ENCODE results near the gene HSF5. TPM values are rescaled to one million over a fixed set of nuclear protein-coding genes. Genes with fewer than 3 reads are reported as not detected.

HSF5 gene
- total RNA-seq, 4 donors from 2014 or later: not detected

GRCh38 chr17:58531122-58531521, 42.9 kb upstream of the HSF5 start:
- H3K4me3 ChIP-seq: peak overlapping the region; percentile 63
- H3K9me3 ChIP-seq: no peaks in the 10 kb centered on the region
- peak overlapping the region; percentile 53 for H3K27ac ChIP-seq
- TF ChIP-seq POLR2A (IDR thresholded peaks at IDR 0.05): no peak
- TF ChIP-seq, protein P1, sequence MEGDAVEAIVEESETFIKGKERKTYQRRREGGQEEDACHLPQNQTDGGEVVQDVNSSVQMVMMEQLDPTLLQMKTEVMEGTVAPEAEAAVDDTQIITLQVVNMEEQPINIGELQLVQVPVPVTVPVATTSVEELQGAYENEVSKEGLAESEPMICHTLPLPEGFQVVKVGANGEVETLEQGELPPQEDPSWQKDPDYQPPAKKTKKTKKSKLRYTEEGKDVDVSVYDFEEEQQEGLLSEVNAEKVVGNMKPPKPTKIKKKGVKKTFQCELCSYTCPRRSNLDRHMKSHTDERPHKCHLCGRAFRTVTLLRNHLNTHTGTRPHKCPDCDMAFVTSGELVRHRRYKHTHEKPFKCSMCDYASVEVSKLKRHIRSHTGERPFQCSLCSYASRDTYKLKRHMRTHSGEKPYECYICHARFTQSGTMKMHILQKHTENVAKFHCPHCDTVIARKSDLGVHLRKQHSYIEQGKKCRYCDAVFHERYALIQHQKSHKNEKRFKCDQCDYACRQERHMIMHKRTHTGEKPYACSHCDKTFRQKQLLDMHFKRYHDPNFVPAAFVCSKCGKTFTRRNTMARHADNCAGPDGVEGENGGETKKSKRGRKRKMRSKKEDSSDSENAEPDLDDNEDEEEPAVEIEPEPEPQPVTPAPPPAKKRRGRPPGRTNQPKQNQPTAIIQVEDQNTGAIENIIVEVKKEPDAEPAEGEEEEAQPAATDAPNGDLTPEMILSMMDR (IDR thresholded peaks at IDR 0.05): no peak
- TF ChIP-seq POLR2AphosphoS5 (IDR thresholded peaks at IDR 0.05): no peak
- TF ChIP-seq EP300 (IDR thresholded peaks at IDR 0.05): no peak
- 67% methylated on average over 2 of the region's 3 CpGs for WGBS
- peaks cover 25% of the 10 kb centered on the region for H3K4me1 ChIP-seq
- no peak for DNase-seq (ENCODE audit: low spot score in 2 of 2)
- no peaks in the 10 kb centered on the region for H3K36me3 ChIP-seq
- no peaks in the 10 kb centered on the region for H3K27me3 ChIP-seq

DNA sequence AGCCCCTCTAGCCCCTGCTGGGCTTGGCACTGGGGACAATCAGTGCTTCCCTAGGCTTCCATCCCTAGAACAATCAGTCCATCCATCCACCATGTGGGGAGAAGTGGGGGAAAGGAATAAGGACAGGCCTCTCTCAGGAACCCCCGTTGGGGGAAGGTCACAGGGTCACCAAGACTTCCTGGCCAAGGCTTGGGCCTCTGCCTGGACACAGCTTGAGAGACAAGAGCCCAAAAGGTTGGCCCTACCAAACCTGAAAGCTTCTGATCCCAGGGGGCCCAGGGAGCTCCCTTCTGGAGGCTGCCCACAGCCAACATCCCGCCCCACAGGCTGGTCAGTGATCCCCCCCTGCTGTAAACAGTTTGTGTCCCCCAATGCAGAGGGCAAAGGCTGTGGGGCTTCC, 42.4 kb upstream of the HSF5 start:
- Histone ChIP-seq H3K4me1 (peaks cover 25% of the 10 kb centered on the region), H3K9me3 (no peaks in the 10 kb centered on the region), H3K36me3 (no peaks in the 10 kb centered on the region), H3K4me3 (no peak overlapping the region), H3K27me3 (no peaks in the 10 kb centered on the region), H3K27ac (no peak overlapping the region)
- WGBS: 77% methylated on average over 2 of the region's 2 CpGs
- DNase-seq (ENCODE audit: low spot score in 2 of 2): no peak
- TF ChIP-seq POLR2AphosphoS5 (IDR thresholded peaks at IDR 0.05) (no peak), POLR2A (IDR thresholded peaks at IDR 0.05) (no peak), EP300 (IDR thresholded peaks at IDR 0.05) (no peak)
- TF ChIP-seq, protein P1 (IDR thresholded peaks at IDR 0.05): no peak

DNA sequence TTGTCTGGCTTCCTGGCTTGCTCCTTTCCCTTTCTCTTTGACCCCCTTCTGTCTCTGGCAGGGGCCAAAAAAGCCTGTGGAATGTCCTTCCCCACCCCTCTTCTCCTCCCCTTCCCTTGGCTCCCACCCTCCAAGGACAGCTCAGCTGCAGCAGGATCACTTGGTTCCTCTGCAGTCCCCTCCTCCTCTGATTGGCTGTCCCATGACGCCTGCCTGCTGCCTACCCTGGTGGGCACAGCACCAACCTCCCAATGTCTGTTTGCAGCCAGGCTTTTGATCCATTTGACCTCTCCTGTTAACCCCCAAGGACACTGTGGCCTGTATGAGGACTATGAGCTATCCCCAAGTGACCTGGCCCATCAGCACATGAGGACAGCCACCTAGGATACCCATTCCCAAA, 41.1 kb upstream of the HSF5 start:
- no peaks in the 10 kb centered on the region for H3K36me3 ChIP-seq
- TF ChIP-seq POLR2A (IDR thresholded peaks at IDR 0.05) (no peak), POLR2AphosphoS5 (IDR thresholded peaks at IDR 0.05) (no peak), EP300 (IDR thresholded peaks at IDR 0.05) (no peak)
- TF ChIP-seq, protein P1 (IDR thresholded peaks at IDR 0.05): no peak
- no peaks in the 10 kb centered on the region for H3K9me3 ChIP-seq
- no peak for DNase-seq (ENCODE audit: low spot score in 2 of 2)
- peaks cover 35% of the 10 kb centered on the region for H3K4me1 ChIP-seq
- no peak overlapping the region for H3K27ac ChIP-seq
- no peak overlapping the region for H3K4me3 ChIP-seq
- no CpG with 5 or more reads among the region's 1 CpG for WGBS
- H3K27me3 ChIP-seq: no peaks in the 10 kb centered on the region

DNA sequence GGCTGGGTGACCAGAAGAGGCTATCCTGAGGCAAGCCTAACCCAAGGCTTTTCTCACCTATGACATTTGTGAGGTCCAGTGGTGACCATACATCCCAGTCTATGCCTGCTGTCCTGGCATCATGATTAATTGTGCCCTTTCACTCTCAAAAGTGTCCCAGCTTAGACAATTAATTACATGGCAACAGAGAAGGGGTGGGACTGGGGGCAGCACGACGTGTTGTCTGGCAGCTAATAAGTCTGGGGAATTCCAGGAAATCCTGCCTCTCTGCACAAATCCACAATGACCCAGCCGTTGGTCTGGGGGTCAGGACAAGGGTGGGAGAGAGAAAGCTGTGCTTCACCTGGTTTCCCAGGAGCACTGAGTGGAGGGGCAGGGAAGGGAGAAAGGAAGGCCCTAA, 40.2 kb upstream of the HSF5 start:
- Histone ChIP-seq H3K9me3 (no peaks in the 10 kb centered on the region), H3K36me3 (no peaks in the 10 kb centered on the region), H3K27ac (no peak overlapping the region), H3K4me1 (peaks cover 30% of the 10 kb centered on the region), H3K27me3 (no peaks in the 10 kb centered on the region), H3K4me3 (no peak overlapping the region)
- TF ChIP-seq POLR2AphosphoS5 (IDR thresholded peaks at IDR 0.05) (no peak), EP300 (IDR thresholded peaks at IDR 0.05) (no peak), POLR2A (IDR thresholded peaks at IDR 0.05) (no peak)
- TF ChIP-seq, protein P1 (IDR thresholded peaks at IDR 0.05): no peak
- DNase-seq (ENCODE audit: low spot score in 2 of 2): no peak
- WGBS: 7% methylated on average over 3 of the region's 3 CpGs

- Histone ChIP-seq H3K27ac (no peak overlapping the region), H3K36me3 (no peaks in the 10 kb centered on the region), H3K9me3 (no peaks in the 10 kb centered on the region), H3K4me1 (peaks cover 30% of the 10 kb centered on the region), H3K27me3 (no peaks in the 10 kb centered on the region), H3K4me3 (no peak overlapping the region)
- TF ChIP-seq EP300 (IDR thresholded peaks at IDR 0.05): no peak
- TF ChIP-seq POLR2A (IDR thresholded peaks at IDR 0.05): no peak
- TF ChIP-seq, protein P1 (IDR thresholded peaks at IDR 0.05): no peak
- TF ChIP-seq POLR2AphosphoS5 (IDR thresholded peaks at IDR 0.05): no peak
- WGBS: 50% methylated on average over 3 of the region's 3 CpGs
- no peak for DNase-seq (ENCODE audit: low spot score in 2 of 2)
Measured at GRCh38 chr17:58527949-58528348, 39.7 kb upstream of the HSF5 start.

All from suprapubic skin (tissue), 4 donors.